ENCODE measurements around the gene SPATA32.

Gene SPATA32

GRCh38 chr17:45300060-45300751, 38.3 kb upstream of the SPATA32 start:
- H3K4me3 ChIP-seq (ENCODE audit: control insufficient read depth, low read depth, low read length), result no peak overlapping the region
- TF ChIP-seq CTCF (IDR thresholded peaks at IDR 0.05; ENCODE audit: control insufficient read depth, insufficient read depth, low read depth, low read length, missing control alignments), result no peak
- no peak for DNase-seq (ENCODE audit: low read depth)

- H3K4me3 ChIP-seq (ENCODE audit: control insufficient read depth, low read depth, low read length), result no peak overlapping the region
- TF ChIP-seq CTCF (IDR thresholded peaks at IDR 0.05; ENCODE audit: control insufficient read depth, insufficient read depth, low read depth, low read length, missing control alignments), result no peak
Observed at GRCh38 chr17:45299361-45299760, 37.5 kb upstream of the SPATA32 start.

GRCh38 chr17:45298546-45299285, 36.8 kb upstream of the SPATA32 start:
- no peak for DNase-seq (ENCODE audit: low read depth)
- no peak overlapping the region for H3K4me3 ChIP-seq (ENCODE audit: control insufficient read depth, low read depth, low read length)
- no peak for TF ChIP-seq CTCF (IDR thresholded peaks at IDR 0.05; ENCODE audit: control insufficient read depth, insufficient read depth, low read depth, low read length, missing control alignments)

More at GRCh38 chr17:45299361-45299760, 37.5 kb upstream of the SPATA32 start:
- DNase-seq (ENCODE audit: low read depth), result no peak

- TF ChIP-seq CTCF (IDR thresholded peaks at IDR 0.05; ENCODE audit: control insufficient read depth, insufficient read depth, low read depth, low read length, missing control alignments), result no peak
- no peak overlapping the region for H3K4me3 ChIP-seq (ENCODE audit: control insufficient read depth, low read depth, low read length)
- DNase-seq (ENCODE audit: low read depth), result no peak
Observed at GRCh38 chr17:45296833-45297124, 34.9 kb upstream of the SPATA32 start.

- no peak for DNase-seq (ENCODE audit: low read depth)
- TF ChIP-seq CTCF (IDR thresholded peaks at IDR 0.05; ENCODE audit: control insufficient read depth, insufficient read depth, low read depth, low read length, missing control alignments), result no peak
- H3K4me3 ChIP-seq (ENCODE audit: control insufficient read depth, low read depth, low read length), result no peak overlapping the region
Observed at GRCh38 chr17:45296003-45296832, 34.3 kb upstream of the SPATA32 start.

GRCh38 chr17:45294506-45294905, 32.6 kb upstream of the SPATA32 start:
- DNase-seq (ENCODE audit: low read depth), result peak; percentile 74
- peak; percentile 0 for TF ChIP-seq CTCF (IDR thresholded peaks at IDR 0.05; ENCODE audit: control insufficient read depth, insufficient read depth, low read depth, low read length, missing control alignments)

More at GRCh38 chr17:45294506-45294905, 32.6 kb upstream of the SPATA32 start:
- H3K4me3 ChIP-seq (ENCODE audit: control insufficient read depth, low read depth, low read length), result no peak overlapping the region
